HepG2 (cell line): ENCODE data around the gene NUP85. TPM values are rescaled to one million over a fixed set of nuclear protein-coding genes. Genes with fewer than 3 reads are reported as not detected.

Experiments used
- EZH2 ChIP-seq: conservative IDR thresholded peaks from 2 replicates; pipeline ENCODE4 v1.6.1; 2012; ENCODE audit warnings: mild to moderate bottlenecking, low read depth, low read length, moderate library complexity
- GATA4 ChIP-seq: sonication (generic); IDR thresholded peaks from 2 replicates; pipeline ENCODE4 v1.6.1; 2016; ENCODE audit warnings: antibody characterized with exemption, low read depth, borderline replicate concordance
- HHEX ChIP-seq: IDR thresholded peaks from 2 replicates; pipeline ENCODE4 v1.6.1; 2016; ENCODE audit warnings: control low read depth
- KLF6 ChIP-seq: IDR thresholded peaks from 2 replicates; pipeline ENCODE4 v1.8.0; 2016; ENCODE audit warnings: missing biosample characterization, missing genetic modification reagents
- PTBP1 ChIP-seq: fragments of 200-400 bp; formaldehyde crosslinking; IDR thresholded peaks from 2 replicates; pipeline ENCODE4 v1.6.1; 2018; ENCODE audit warnings: low read length, low read depth; ENCODE audit not compliant: poor library complexity, severe bottlenecking
- RAD51 ChIP-seq: fragments of 450-650 bp; IDR thresholded peaks from 2 replicates; pipeline ENCODE4 v1.6.1; 2016; ENCODE audit warnings: borderline replicate concordance
- RARA ChIP-seq: IDR thresholded peaks from 2 replicates; pipeline ENCODE4 v1.6.1; 2016; ENCODE audit warnings: missing genetic modification reagents, missing compliant biosample characterization
- TSC22D2 ChIP-seq: sonication (generic); formaldehyde crosslinking; IDR thresholded peaks from 2 replicates; pipeline ENCODE4 v1.5.1; 2020; ENCODE audit warnings: missing genetic modification reagents, mild to moderate bottlenecking, borderline replicate concordance
- U2AF1 ChIP-seq: fragments of 200-400 bp; formaldehyde crosslinking; optimal IDR thresholded peaks from 2 replicates; pipeline ENCODE3; 2017; ENCODE audit warnings: mild to moderate bottlenecking, low read depth, low read length
- ZBTB34 ChIP-seq: sonication (generic); formaldehyde crosslinking; IDR thresholded peaks from 2 replicates; pipeline ENCODE4 v1.8.0; 2022; ENCODE audit warnings: mild to moderate bottlenecking, missing genetic modification reagents
- ZFP82 ChIP-seq: sonication (generic); formaldehyde crosslinking; IDR thresholded peaks from 2 replicates; pipeline ENCODE4 v1.5.1; 2020; ENCODE audit warnings: mild to moderate bottlenecking, missing genetic modification reagents, borderline replicate concordance
- ZNF205 ChIP-seq: IDR thresholded peaks from 2 replicates; pipeline ENCODE4 v1.6.1; 2018; ENCODE audit warnings: missing biosample characterization, missing genetic modification reagents
- ZNF567 ChIP-seq: sonication (generic); formaldehyde crosslinking; IDR thresholded peaks from 2 replicates; pipeline ENCODE4 v1.8.1; 2023; ENCODE audit warnings: mild to moderate bottlenecking, missing genetic modification reagents, borderline replicate concordance
- ZNF619 ChIP-seq: sonication (generic); formaldehyde crosslinking; IDR thresholded peaks from 2 replicates; pipeline ENCODE4 v1.4.0; 2020; ENCODE audit warnings: mild to moderate bottlenecking, missing genetic modification reagents
- ZNF672 ChIP-seq: sonication (generic); formaldehyde crosslinking; IDR thresholded peaks from 2 replicates; pipeline ENCODE4 v1.8.1; 2022; ENCODE audit warnings: missing genetic modification reagents
- ZNF777 ChIP-seq: sonication (generic); formaldehyde crosslinking; IDR thresholded peaks from 2 replicates; pipeline ENCODE4 v1.4.0; 2020; ENCODE audit warnings: missing genetic modification reagents
- ZNF879 ChIP-seq: sonication (generic); formaldehyde crosslinking; IDR thresholded peaks from 2 replicates; pipeline ENCODE4 v1.8.1; 2023; ENCODE audit warnings: missing genetic modification reagents
- polyA plus RNA-seq, 8 experiments: library from polyadenylated mRNA; depleted of rRNA in 3 of 8; stranded (reverse) in 7 of 8; unstranded in 1 of 8; fragments of >200 nt; fragmentation: Illumina TruSeq in 4 of 8; extraction: Trizol in 4 of 8; gene quantifications; 2 replicates each; pipeline versions ENCODE4 v1.2.1 to v1.2.3, GENCODE V29; 2011 to 2016; ENCODE audit warnings: low read depth in 4 of 8, missing spikeins in 1 of 8, mixed read lengths in 1 of 8; ENCODE audit not compliant: insufficient read depth in 1 of 8
- total RNA-seq, 5 experiments: library from RNA; depleted of rRNA; stranded (reverse); fragments of >200 nt; fragmentation: Illumina TruSeq; extraction: Trizol; gene quantifications; 2 replicates each; pipeline ENCODE4 v1.2.3, GENCODE V29; 2016; ENCODE audit warnings: low read depth in 1 of 5
- TF ChIP-seq, protein P1 (sequence below): sonication (generic); formaldehyde crosslinking; IDR thresholded peaks from 2 replicates; pipeline ENCODE4 v1.8.0; 2022; ENCODE audit warnings: missing genetic modification reagents, mild to moderate bottlenecking, moderate library complexity, borderline replicate concordance
- TF ChIP-seq, protein P2 (sequence below): sonication (generic); formaldehyde crosslinking; IDR thresholded peaks from 2 replicates; pipeline ENCODE4 v1.4.0; 2020; ENCODE audit warnings: missing genetic modification reagents, borderline replicate concordance
- TF ChIP-seq, protein P3 (sequence below): IDR thresholded peaks from 2 replicates; pipeline ENCODE4 v1.6.1; 2016; ENCODE audit warnings: low read depth

The NUP85 gene
- total and polyA plus RNA-seq, 2 of the 13 experiments (the other 11 are each of a cell fraction or from before 2014, with no cell fraction given): 89.1 to 124 TPM

GRCh38 chr17:75270218-75270965, 64.9 kb downstream of the NUP85 start (continued):
- no peak for TF ChIP-seq HHEX (CRISPR knock-in tag)
- TF ChIP-seq, protein P1, sequence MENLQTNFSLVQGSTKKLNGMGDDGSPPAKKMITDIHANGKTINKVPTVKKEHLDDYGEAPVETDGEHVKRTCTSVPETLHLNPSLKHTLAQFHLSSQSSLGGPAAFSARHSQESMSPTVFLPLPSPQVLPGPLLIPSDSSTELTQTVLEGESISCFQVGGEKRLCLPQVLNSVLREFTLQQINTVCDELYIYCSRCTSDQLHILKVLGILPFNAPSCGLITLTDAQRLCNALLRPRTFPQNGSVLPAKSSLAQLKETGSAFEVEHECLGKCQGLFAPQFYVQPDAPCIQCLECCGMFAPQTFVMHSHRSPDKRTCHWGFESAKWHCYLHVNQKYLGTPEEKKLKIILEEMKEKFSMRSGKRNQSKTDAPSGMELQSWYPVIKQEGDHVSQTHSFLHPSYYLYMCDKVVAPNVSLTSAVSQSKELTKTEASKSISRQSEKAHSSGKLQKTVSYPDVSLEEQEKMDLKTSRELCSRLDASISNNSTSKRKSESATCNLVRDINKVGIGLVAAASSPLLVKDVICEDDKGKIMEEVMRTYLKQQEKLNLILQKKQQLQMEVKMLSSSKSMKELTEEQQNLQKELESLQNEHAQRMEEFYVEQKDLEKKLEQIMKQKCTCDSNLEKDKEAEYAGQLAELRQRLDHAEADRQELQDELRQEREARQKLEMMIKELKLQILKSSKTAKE (CRISPR knock-in tag): 0 out of 2 replicates have a peak, but pooled peaks have one; percentile 13
- no peak; the same call in 1 of the 2 replicates for TF ChIP-seq TSC22D2 (CRISPR knock-in tag)
- TF ChIP-seq, protein P2, sequence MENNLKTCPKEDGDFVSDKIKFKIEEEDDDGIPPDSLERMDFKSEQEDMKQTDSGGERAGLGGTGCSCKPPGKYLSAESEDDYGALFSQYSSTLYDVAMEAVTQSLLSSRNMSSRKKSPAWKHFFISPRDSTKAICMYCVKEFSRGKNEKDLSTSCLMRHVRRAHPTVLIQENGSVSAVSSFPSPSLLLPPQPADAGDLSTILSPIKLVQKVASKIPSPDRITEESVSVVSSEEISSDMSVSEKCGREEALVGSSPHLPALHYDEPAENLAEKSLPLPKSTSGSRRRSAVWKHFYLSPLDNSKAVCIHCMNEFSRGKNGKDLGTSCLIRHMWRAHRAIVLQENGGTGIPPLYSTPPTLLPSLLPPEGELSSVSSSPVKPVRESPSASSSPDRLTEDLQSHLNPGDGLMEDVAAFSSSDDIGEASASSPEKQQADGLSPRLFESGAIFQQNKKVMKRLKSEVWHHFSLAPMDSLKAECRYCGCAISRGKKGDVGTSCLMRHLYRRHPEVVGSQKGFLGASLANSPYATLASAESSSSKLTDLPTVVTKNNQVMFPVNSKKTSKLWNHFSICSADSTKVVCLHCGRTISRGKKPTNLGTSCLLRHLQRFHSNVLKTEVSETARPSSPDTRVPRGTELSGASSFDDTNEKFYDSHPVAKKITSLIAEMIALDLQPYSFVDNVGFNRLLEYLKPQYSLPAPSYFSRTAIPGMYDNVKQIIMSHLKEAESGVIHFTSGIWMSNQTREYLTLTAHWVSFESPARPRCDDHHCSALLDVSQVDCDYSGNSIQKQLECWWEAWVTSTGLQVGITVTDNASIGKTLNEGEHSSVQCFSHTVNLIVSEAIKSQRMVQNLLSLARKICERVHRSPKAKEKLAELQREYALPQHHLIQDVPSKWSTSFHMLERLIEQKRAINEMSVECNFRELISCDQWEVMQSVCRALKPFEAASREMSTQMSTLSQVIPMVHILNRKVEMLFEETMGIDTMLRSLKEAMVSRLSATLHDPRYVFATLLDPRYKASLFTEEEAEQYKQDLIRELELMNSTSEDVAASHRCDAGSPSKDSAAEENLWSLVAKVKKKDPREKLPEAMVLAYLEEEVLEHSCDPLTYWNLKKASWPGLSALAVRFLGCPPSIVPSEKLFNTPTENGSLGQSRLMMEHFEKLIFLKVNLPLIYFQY (CRISPR knock-in tag): no peak
- no peak for TF ChIP-seq ZBTB34 (CRISPR knock-in tag)
- no peak for TF ChIP-seq ZNF672 (CRISPR knock-in tag)
- no peak for TF ChIP-seq EZH2
- TF ChIP-seq, protein P3, sequence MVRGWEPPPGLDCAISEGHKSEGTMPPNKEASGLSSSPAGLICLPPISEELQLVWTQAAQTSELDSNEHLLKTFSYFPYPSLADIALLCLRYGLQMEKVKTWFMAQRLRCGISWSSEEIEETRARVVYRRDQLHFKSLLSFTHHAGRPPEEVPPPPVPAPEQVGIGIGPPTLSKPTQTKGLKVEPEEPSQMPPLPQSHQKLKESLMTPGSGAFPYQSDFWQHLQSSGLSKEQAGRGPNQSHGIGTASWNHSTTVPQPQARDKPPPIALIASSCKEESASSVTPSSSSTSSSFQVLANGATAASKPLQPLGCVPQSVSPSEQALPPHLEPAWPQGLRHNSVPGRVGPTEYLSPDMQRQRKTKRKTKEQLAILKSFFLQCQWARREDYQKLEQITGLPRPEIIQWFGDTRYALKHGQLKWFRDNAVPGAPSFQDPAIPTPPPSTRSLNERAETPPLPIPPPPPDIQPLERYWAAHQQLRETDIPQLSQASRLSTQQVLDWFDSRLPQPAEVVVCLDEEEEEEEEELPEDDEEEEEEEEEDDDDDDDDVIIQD (CRISPR knock-in tag): no peak; the same call in 1 of the 2 replicates
- peak; percentile 5; the same call in 1 of the 2 replicates for TF ChIP-seq RARA (CRISPR knock-in tag)
- peak; percentile 90; the same call in 1 of the 2 replicates for TF ChIP-seq ZNF619 (CRISPR knock-in tag)
- no peak for TF ChIP-seq ZNF205 (CRISPR knock-in tag)
- 0 out of 2 replicates have a peak, but pooled peaks have one; percentile 88 for TF ChIP-seq ZNF879 (CRISPR knock-in tag)
- TF ChIP-seq ZFP82: 0 out of 2 replicates have a peak, but pooled peaks have one; percentile 66
- no peak; the same call in 1 of the 2 replicates for TF ChIP-seq GATA4
- TF ChIP-seq PTBP1: peak; percentile 40
- TF ChIP-seq ZNF777 (CRISPR knock-in tag): peak; percentile 89
- TF ChIP-seq U2AF1: no peak
- 0 out of 2 replicates have a peak, but pooled peaks have one; percentile 23 for TF ChIP-seq KLF6
- TF ChIP-seq ZNF567 (CRISPR knock-in tag): 0 out of 2 replicates have a peak, but pooled peaks have one; percentile 39
- TF ChIP-seq RAD51: no peak
